ENCODE measurements around the gene ITGAX. TPM values are rescaled to one million over a fixed set of nuclear protein-coding genes. Genes with fewer than 3 reads are reported as not detected.

ITGAX gene
- total and polyA plus RNA-seq, 2 experiments from 2014 or later: 0.50 to 0.60 TPM

- no peaks in the 10 kb centered on the region for H3K27me3 ChIP-seq
- no peaks in the 10 kb centered on the region for H3K4me1 ChIP-seq (ENCODE audit: insufficient read depth)
- H3K9me3 ChIP-seq (ENCODE audit: low read depth): no peaks in the 10 kb centered on the region
- no peak overlapping the region for H3K27ac ChIP-seq
- TF ChIP-seq EZH2 (IDR thresholded peaks at IDR 0.05; ENCODE audit: borderline replicate concordance) (no peak), EZH2phosphoT487 (IDR thresholded peaks at IDR 0.05; ENCODE audit: low read depth, severe bottlenecking, unreplicated experiment) (no peak)
- TF ChIP-seq, protein P1, sequence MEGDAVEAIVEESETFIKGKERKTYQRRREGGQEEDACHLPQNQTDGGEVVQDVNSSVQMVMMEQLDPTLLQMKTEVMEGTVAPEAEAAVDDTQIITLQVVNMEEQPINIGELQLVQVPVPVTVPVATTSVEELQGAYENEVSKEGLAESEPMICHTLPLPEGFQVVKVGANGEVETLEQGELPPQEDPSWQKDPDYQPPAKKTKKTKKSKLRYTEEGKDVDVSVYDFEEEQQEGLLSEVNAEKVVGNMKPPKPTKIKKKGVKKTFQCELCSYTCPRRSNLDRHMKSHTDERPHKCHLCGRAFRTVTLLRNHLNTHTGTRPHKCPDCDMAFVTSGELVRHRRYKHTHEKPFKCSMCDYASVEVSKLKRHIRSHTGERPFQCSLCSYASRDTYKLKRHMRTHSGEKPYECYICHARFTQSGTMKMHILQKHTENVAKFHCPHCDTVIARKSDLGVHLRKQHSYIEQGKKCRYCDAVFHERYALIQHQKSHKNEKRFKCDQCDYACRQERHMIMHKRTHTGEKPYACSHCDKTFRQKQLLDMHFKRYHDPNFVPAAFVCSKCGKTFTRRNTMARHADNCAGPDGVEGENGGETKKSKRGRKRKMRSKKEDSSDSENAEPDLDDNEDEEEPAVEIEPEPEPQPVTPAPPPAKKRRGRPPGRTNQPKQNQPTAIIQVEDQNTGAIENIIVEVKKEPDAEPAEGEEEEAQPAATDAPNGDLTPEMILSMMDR (IDR thresholded peaks at IDR 0.05; ENCODE audit: poor library complexity): no peak
- no peaks in the 10 kb centered on the region for H3K79me2 ChIP-seq
- H3K4me3 ChIP-seq: no peak overlapping the region
- no peak for DNase-seq (ENCODE audit: low spot score)
- 88% methylated on average over 14 of the region's 14 CpGs for WGBS (ENCODE audit: low lambda C conversion rate, missing lambda C conversion rate)
- no peaks in the 10 kb centered on the region for H4K20me1 ChIP-seq (ENCODE audit: insufficient read depth, poor library complexity, severe bottlenecking)
- no peak overlapping the region for H2AFZ ChIP-seq
- no peaks in the 10 kb centered on the region for H3K36me3 ChIP-seq (replicated peaks; ENCODE audit: insufficient read depth, low read depth)
- H3K9me2 ChIP-seq (replicated peaks; ENCODE audit: insufficient read depth): no peaks in the 10 kb centered on the region
- H3K4me2 ChIP-seq: no peak overlapping the region
Observed at GRCh38 chr16:31355431-31356100, 590 bp downstream of the ITGAX start.

DNA sequence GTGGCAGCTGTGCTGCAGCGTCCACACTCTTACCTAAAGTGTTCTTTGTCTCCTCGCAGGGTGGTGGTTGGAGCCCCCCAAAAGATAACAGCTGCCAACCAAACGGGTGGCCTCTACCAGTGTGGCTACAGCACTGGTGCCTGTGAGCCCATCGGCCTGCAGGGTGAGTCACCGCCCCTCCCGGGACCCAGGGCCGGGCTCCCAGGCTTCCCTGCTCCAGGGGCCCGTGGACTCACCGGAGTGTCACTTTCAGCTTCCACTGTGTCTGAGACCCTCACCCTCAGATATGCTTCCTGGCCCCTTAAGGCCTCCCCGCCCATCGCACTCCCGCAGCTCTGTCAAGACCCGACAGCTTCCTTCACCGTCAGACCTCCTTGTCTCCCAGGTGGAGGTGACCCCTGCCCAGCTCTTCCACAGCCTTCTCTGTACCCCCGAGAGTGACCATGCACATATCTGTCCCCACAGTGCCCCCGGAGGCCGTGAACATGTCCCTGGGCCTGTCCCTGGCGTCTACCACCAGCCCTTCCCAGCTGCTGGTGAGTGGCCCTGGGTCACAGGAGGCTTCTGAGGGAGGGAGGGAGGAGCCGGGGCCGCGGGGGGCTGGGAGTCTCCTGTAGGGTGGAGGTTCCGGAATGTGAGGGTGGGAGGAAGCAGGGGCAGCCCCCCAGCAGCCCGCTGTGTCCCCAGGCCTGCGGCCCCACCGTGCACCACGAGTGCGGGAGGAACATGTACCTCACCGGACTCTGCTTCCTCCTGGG, 1.8 kb downstream of the ITGAX start:
- Histone ChIP-seq H3K4me1 (ENCODE audit: insufficient read depth) (no peaks in the 10 kb centered on the region), H3K9me2 (replicated peaks; ENCODE audit: insufficient read depth) (no peaks in the 10 kb centered on the region), H3K4me2 (no peak overlapping the region), H3K27me3 (no peaks in the 10 kb centered on the region), H2AFZ (no peak overlapping the region), H3K9me3 (ENCODE audit: low read depth) (no peaks in the 10 kb centered on the region), H3K79me2 (no peaks in the 10 kb centered on the region), H3K4me3 (no peak overlapping the region), H3K36me3 (replicated peaks; ENCODE audit: insufficient read depth, low read depth) (no peaks in the 10 kb centered on the region), H4K20me1 (ENCODE audit: insufficient read depth, poor library complexity, severe bottlenecking) (no peaks in the 10 kb centered on the region), H3K27ac (no peak overlapping the region)
- TF ChIP-seq EZH2phosphoT487 (IDR thresholded peaks at IDR 0.05; ENCODE audit: low read depth, severe bottlenecking, unreplicated experiment): no peak
- TF ChIP-seq, protein P1 (IDR thresholded peaks at IDR 0.05; ENCODE audit: poor library complexity): no peak
- TF ChIP-seq EZH2 (IDR thresholded peaks at IDR 0.05; ENCODE audit: borderline replicate concordance): no peak
- DNase-seq (ENCODE audit: low spot score): no peak
- WGBS (ENCODE audit: low lambda C conversion rate, missing lambda C conversion rate): 85% methylated on average over 22 of the region's 28 CpGs

DNA sequence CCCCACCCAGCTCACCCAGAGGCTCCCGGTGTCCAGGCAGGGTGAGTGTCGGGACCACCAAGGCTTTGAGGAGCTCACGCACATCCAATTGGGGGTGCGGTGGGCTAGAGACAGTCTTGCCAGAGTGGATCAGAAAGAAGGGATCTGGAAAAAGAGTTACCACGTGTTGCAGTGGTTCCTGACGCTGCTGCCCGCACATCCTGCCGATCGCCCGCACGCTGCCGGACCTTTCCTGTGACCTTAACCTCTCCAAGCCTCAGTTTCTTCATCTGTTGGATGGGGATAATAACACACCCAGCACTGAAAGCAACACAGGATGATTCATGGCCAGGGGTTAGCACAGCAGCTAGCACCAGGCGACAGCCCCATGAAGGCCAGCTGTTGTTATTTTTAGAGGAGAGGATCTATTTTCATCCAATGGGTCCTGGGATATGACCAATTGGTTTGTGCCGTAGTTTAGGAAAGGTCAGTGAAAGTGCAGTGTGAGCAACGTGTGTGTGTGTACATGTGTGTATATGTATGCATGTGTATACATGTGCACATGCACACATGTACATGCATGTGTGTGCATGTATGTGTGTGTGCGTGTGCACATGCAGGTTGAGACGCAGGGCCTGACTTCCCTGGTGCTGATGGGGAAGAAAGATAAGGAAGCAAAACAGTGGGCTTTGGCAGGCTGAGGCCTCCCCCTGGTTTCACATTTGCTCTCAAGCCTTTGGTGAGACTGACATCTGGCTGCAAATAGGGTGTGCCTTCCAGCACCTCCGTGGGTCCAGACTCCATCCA, 2.5 kb downstream of the ITGAX start:
- no peaks in the 10 kb centered on the region for H3K9me3 ChIP-seq (ENCODE audit: low read depth)
- no peak overlapping the region for H2AFZ ChIP-seq
- H4K20me1 ChIP-seq (ENCODE audit: insufficient read depth, poor library complexity, severe bottlenecking): no peaks in the 10 kb centered on the region
- H3K9me2 ChIP-seq (replicated peaks; ENCODE audit: insufficient read depth): no peaks in the 10 kb centered on the region
- no peaks in the 10 kb centered on the region for H3K27me3 ChIP-seq
- WGBS (ENCODE audit: low lambda C conversion rate, missing lambda C conversion rate): 87% methylated on average over 18 of the region's 18 CpGs
- H3K4me3 ChIP-seq: no peak overlapping the region
- no peak for DNase-seq (ENCODE audit: low spot score)
- TF ChIP-seq EZH2 (IDR thresholded peaks at IDR 0.05; ENCODE audit: borderline replicate concordance) (no peak), EZH2phosphoT487 (IDR thresholded peaks at IDR 0.05; ENCODE audit: low read depth, severe bottlenecking, unreplicated experiment) (no peak)
- TF ChIP-seq, protein P1 (IDR thresholded peaks at IDR 0.05; ENCODE audit: poor library complexity): no peak
- H3K4me2 ChIP-seq: no peak overlapping the region
- H3K4me1 ChIP-seq (ENCODE audit: insufficient read depth): no peaks in the 10 kb centered on the region
- H3K36me3 ChIP-seq (replicated peaks; ENCODE audit: insufficient read depth, low read depth): no peaks in the 10 kb centered on the region
- H3K27ac ChIP-seq: no peak overlapping the region
- no peaks in the 10 kb centered on the region for H3K79me2 ChIP-seq
